HG03159 (cell line): ENCODE results near the gene VPS33A.

Source experiments
- ATAC-seq: cut with Tn5 transposase; IDR thresholded peaks from one replicate; pipeline ENCODE4 v1.9.1; 2021; ENCODE audit warnings: mild to moderate bottlenecking, moderate library complexity; ENCODE audit not compliant: unreplicated experiment

VPS33A gene

DNA sequence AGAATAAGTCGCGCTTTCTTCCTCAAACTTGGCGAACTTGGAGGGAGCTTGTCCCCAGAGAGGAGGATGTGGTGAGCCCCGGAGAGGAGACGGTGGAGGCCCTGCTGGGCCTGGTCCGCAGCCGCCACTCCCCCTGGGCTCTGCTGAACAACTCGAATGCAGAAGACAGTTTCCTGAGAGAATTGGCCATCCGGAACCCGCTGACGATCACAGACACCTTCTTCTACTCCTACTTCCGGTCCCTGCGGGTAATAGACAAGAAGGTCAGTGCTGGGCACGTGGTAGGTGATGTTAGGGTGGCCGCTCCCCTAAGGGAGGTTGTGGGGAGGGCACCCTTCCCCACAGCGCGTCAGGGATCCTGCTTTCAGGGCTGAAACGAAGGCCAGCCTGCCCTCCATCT is 81.8 kb downstream of the VPS33A start:
- ATAC-seq = no peak

DNA sequence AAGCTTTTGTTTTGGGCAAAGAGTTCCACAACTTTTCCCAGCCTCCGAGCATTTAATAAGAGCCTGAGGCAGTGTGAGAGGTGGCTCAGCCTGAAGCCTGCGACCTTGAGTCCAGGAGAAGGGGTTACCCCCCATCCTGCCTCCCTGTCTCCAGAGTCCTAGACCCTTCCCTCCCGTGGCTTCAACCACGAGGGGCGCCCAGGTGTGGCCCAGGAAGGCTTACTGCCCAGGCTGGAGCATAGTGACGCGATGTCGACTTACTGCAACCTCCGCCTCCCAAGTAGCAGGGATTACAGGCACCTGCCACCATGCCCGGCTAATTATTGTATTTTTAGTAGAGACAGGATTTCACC is 82.7 kb downstream of the VPS33A start:
- no peak for ATAC-seq

DNA sequence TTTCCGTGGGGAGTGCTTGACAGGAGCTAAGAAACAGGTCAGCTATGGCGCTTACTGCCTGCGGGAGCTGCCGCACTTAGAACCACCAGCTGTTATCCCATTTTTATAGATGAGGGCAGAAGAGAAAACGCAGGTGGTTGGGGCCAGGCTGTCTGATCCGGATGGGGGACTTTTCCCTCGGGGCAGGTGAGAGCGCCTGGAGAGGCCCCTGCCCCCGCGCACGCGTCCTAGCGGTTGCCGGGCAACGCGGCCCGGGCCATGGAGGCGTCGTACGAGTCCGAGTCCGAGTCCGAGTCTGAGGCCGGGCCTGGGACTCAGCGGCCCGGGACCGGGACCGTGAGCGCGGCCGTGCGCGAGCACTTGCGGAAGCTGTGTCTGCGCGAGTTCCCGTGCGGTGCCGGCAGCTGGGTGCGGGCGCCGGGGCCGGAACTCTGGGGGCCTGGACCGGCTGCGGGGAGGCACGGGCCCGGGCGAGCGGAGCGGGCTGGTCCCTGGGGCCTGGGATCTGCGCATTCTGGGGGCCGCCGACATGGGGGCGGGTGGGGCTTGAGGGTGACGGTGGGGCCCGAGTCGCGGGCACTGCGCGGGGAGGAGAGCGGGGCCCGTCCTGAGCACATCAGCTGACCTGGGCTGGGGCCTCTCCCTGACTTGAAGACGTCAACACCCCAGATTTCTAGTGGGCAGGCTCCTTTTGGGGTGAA is 83.3 kb downstream of the VPS33A start, which contains the start of gene LRRC43:
TSS of gene LRRC43 (plus strand) at position 237 of the 701 bp plus-strand sequence. CDS start at position 259, 22 bp downstream.
- ATAC-seq = no peak
